ENCODE data around the gene KLF7.

DNA sequence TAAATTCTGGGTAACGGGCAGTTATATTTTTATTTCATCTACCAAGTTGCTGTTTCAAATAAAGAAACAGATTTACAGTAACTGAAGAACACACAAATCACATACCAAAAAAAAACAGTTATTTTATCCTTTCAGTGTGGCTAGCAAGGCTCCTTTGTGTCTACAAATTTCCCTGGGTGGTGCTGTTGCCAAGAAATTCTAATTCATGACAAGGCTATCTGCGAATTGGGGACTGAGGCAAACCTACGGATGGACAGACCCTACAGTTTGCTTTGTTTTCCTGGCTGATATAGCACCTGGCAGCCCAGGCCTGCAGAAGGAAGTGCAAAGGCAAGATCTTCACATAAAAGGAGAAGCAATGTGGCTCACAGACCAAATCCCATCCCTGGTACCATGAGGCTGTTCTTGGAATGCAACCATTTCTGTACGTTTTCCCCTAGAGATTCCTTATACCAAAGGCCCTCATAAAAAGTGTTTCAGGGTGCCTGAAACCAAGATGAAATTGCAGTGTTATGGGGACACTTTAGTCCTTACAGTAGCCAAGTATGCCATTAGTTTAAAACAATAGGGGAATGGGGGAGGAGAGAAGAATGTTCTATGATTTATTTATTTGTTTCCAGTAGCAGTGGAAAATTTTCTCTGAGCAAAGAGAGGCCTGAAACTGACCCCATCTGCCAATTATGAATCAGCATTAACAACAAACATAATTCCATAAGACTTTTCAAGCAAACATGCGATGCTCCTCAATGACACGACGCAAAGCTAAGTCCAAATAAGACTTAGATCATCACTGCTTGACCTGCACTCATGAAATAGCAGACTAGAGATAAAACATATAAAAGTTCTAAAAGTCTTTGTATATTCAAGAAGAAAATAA lies 4.3 kb downstream of the KLF7 start:
- TF ChIP-seq, protein P1, sequence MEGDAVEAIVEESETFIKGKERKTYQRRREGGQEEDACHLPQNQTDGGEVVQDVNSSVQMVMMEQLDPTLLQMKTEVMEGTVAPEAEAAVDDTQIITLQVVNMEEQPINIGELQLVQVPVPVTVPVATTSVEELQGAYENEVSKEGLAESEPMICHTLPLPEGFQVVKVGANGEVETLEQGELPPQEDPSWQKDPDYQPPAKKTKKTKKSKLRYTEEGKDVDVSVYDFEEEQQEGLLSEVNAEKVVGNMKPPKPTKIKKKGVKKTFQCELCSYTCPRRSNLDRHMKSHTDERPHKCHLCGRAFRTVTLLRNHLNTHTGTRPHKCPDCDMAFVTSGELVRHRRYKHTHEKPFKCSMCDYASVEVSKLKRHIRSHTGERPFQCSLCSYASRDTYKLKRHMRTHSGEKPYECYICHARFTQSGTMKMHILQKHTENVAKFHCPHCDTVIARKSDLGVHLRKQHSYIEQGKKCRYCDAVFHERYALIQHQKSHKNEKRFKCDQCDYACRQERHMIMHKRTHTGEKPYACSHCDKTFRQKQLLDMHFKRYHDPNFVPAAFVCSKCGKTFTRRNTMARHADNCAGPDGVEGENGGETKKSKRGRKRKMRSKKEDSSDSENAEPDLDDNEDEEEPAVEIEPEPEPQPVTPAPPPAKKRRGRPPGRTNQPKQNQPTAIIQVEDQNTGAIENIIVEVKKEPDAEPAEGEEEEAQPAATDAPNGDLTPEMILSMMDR (IDR thresholded peaks at IDR 0.05) = no peak
- no peak for TF ChIP-seq POLR2A (IDR thresholded peaks at IDR 0.05)
